ENCODE data around the gene SLC17A7. TPM values are rescaled to one million over a fixed set of nuclear protein-coding genes. Genes with fewer than 3 reads are reported as not detected.
A peak's percentile ranks its signal among the peaks of the same experiment; 100 is the strongest.

Gene SLC17A7
- total and polyA plus RNA-seq, 9 of the 15 experiments (the other 6 are each of a cell fraction or from before 2014, with no cell fraction given): 1.1 to 15.7 (median 2.4) TPM

DNA sequence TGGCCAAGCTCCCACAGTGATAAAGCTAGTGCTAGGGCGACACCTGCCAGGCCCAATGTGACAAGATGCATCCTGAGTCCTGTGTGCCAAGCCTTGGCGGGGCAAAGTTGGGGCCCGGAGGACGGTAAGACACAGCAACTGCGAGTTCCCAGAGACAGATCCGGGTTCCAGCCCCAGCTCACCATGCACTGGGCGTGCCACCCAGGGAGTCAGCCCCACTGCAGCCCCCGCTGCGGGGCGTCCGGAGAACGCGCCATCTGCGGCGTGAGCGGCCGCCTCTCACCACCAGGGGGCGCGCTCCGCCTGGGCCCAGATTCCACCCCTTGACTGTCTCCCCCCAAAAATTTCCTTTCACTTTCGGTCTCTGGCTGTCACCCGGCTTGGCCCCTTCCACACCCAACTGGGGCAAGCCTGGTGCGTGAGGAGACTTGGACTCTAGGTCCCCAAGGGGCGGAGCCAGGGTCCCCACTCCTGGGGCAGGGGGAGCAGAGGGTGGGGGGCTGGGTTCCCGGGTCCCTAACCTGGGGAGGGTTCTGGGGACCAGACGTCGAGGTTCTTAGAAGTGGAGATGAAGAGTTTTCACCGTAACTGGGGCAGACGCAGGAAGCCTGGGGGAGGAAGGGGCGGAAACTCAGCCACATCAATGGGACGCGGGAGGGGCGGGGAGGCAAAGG, 32.7 kb upstream of the SLC17A7 start, which contains the start of gene FLT3LG (continued):
- TF ChIP-seq ZNF224 (CRISPR knock-in tag; IDR thresholded peaks at IDR 0.05) (no peak), PTRF (tag; IDR thresholded peaks at IDR 0.05) (no peak), RFX7 (CRISPR knock-in tag; IDR thresholded peaks at IDR 0.05) (no peak), FOXP1 (CRISPR knock-in tag; IDR thresholded peaks at IDR 0.05) (no peak), LCOR (CRISPR knock-in tag; IDR thresholded peaks at IDR 0.05) (peak; percentile 72; the same call in 1 of the 2 replicates), BHLHE40 (IDR thresholded peaks at IDR 0.05; ENCODE audit: low read length) (peak; percentile 37; the same call in 1 of the 2 replicates), CXXC5 (CRISPR knock-in tag; IDR thresholded peaks at IDR 0.05) (peak; percentile 78), CBX3 (IDR thresholded peaks at IDR 0.05; ENCODE audit: borderline replicate concordance in 1 of 2, low read length in 2 of 2) (peak in 1 of 2 experiments; percentile 42; a peak in 1 of 3 replicates), HLTF (IDR thresholded peaks at IDR 0.05) (0 out of 2 replicates have a peak, but pooled peaks have one; percentile 45), NELFE (IDR thresholded peaks at IDR 0.05; ENCODE audit: insufficient read depth, insufficient read length) (no peak), U2AF1 (optimal IDR thresholded peaks at IDR 0.05; ENCODE audit: low read depth, low read length) (no peak), NR4A1 (CRISPR knock-in tag; IDR thresholded peaks at IDR 0.05) (no peak), NR4A1 (tag; IDR thresholded peaks at IDR 0.05) (0 out of 2 replicates have a peak, but pooled peaks have one; percentile 48), CBX2 (IDR thresholded peaks at IDR 0.05; ENCODE audit: insufficient read depth, low read length, poor library complexity, severe bottlenecking) (no peak), ZFP30 (CRISPR knock-in tag; IDR thresholded peaks at IDR 0.05; ENCODE audit: borderline replicate concordance) (no peak), CHD4 (IDR thresholded peaks at IDR 0.05; ENCODE audit: insufficient read depth, insufficient replicate concordance, low read depth, low read length, poor library complexity, severe bottlenecking) (no peak), ZNF584 (CRISPR knock-in tag; IDR thresholded peaks at IDR 0.05; ENCODE audit: low read depth) (no peak), GATAD2A (IDR thresholded peaks at IDR 0.05) (0 out of 2 replicates have a peak, but pooled peaks have one; percentile 36), POLR2H (tag; IDR thresholded peaks at IDR 0.05; ENCODE audit: low read depth) (no peak), HNRNPL (IDR thresholded peaks at IDR 0.05; ENCODE audit: low read depth, low read length) (no peak), TAF1 (IDR thresholded peaks at IDR 0.05; ENCODE audit: control insufficient read depth, extremely low read depth, insufficient read depth, low read length, severe bottlenecking) (peak; percentile 26)
- TF ChIP-seq, protein P1, sequence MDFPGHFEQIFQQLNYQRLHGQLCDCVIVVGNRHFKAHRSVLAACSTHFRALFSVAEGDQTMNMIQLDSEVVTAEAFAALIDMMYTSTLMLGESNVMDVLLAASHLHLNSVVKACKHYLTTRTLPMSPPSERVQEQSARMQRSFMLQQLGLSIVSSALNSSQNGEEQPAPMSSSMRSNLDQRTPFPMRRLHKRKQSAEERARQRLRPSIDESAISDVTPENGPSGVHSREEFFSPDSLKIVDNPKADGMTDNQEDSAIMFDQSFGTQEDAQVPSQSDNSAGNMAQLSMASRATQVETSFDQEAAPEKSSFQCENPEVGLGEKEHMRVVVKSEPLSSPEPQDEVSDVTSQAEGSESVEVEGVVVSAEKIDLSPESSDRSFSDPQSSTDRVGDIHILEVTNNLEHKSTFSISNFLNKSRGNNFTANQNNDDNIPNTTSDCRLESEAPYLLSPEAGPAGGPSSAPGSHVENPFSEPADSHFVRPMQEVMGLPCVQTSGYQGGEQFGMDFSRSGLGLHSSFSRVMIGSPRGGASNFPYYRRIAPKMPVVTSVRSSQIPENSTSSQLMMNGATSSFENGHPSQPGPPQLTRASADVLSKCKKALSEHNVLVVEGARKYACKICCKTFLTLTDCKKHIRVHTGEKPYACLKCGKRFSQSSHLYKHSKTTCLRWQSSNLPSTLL (IDR thresholded peaks at IDR 0.05): no peak
- TF ChIP-seq, protein P2, sequence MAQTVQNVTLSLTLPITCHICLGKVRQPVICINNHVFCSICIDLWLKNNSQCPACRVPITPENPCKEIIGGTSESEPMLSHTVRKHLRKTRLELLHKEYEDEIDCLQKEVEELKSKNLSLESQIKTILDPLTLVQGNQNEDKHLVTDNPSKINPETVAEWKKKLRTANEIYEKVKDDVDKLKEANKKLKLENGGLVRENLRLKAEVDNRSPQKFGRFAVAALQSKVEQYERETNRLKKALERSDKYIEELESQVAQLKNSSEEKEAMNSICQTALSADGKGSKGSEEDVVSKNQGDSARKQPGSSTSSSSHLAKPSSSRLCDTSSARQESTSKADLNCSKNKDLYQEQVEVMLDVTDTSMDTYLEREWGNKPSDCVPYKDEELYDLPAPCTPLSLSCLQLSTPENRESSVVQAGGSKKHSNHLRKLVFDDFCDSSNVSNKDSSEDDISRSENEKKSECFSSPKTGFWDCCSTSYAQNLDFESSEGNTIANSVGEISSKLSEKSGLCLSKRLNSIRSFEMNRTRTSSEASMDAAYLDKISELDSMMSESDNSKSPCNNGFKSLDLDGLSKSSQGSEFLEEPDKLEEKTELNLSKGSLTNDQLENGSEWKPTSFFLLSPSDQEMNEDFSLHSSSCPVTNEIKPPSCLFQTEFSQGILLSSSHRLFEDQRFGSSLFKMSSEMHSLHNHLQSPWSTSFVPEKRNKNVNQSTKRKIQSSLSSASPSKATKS (CRISPR knock-in tag; IDR thresholded peaks at IDR 0.05): no peak
